ENCODE measurements around the gene UBE2V1.
"Not testable (repeated sequence)": the region's sequence is repeated elsewhere in the genome, so short reads cannot be mapped to it uniquely, and the experiment has no call there.

Gene UBE2V1

DNA sequence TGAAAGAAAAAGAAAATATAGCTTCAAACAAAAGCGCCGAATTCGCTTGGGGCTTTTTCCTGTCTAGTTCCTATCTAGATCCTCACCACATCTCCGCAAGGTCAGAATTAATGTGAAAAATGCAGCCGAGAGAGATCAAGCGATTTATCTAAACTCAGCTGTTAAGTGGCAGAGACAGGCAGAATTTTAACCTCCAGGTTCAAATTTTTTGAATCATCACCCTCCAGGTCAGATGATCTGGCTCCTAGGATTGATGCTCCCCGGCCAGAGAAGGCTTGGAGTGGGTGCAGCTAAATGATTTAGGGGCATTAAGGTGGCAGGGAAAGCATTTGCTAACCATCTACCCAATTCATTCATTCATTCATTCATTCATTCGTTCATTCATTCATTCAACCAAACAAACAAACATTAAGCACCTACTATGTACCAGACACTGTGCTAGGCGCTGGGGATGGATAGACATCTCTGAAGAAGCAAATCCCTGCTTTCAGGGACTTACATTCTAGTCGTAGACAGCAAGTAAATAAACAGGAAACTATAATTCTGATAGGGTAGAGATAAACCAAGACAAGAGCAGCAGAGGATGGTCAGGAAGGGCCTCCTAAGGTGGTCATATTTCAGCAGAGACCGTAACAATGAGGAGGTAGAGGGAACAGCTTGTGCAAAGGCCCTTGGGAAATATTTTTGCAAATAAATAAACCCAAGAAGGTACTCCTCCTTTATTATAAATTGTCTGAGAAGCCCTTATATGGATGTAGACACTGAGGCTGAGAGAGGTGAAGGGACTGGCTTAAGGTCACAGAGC, 672 bp upstream of the UBE2V1 start:
- no peak for DNase-seq

DNA sequence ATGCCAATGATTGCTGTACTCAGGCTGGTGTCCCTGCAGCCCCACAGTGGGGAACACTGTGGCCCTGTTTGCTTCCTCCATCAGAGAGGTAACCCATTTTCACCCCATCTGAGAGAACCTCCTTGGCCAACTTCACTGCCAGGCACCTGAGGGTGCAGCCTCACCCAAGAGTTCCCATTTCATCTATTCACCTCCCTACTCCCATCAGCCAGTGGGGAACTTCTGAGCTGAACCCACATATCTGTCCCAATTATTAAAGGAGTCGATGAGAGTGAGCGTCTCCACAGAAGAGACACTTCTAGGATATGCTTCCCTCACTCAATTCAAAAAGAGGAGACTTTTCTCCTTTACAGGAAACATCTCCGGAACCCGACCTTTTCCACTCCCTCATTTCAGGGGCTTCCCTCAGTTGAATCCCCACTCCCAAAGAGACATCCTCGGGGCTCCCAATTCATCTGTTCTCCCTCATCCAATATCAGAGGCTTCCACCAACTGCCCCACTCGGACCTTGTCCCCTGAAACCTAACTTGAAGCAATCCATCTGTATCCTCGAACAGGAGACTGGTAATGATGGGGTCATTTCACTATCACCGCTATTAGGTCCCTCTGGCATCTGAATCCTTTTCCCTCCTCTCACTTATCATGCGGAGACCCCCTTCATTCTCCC, 988 bp downstream of the UBE2V1 start:
- DNase-seq, result no peak

GRCh38 chr20:50111120-50111828, 1.7 kb downstream of the UBE2V1 start:
- no peak for DNase-seq

DNA sequence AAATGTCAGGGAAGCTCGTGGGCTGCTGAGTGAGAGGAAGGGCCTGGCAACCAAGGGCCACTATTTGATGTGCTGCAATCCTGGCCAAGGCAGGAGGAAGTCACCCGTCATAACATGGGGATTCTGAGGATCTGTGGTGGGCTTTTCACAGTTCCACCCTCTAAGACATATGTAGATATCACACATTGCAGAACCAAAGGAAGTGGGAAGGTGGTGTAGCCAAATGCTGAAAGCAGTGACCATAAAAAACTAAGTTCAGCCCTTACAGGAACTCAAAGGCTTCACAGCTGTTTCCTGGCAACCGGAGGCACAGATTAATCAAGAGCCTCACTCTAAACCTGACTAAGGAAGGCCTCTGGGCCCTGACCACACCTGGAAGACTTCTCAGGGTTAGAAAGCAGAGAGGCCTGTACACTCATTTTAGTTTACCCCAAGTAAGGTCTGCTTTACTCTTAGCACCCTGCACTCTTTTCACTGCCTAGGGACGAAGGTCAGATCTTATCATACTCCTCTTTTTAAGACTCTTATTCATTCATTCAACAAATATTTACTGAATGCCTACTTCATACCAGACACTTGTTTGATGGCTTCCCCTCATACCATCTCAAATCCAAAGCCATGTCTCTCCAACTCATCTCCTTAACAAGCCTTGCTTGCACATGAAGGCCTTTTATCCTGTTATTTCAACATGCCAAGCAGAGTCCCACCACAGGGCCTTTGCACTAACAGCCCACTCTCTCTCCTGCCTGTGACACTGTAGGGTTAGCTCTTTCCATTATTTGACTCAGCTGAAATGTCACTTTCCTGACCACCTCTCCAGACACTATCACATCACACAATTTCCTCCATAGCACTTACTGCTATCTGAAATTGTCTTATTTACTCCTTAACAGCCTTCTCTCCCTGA, 2.6 kb downstream of the UBE2V1 start:
- peak; percentile 57 to 74 for DNase-seq

- no peak for DNase-seq
These were observed 4.3 kb downstream of the UBE2V1 start for GRCh38 chr20:50108556-50109235.

DNA sequence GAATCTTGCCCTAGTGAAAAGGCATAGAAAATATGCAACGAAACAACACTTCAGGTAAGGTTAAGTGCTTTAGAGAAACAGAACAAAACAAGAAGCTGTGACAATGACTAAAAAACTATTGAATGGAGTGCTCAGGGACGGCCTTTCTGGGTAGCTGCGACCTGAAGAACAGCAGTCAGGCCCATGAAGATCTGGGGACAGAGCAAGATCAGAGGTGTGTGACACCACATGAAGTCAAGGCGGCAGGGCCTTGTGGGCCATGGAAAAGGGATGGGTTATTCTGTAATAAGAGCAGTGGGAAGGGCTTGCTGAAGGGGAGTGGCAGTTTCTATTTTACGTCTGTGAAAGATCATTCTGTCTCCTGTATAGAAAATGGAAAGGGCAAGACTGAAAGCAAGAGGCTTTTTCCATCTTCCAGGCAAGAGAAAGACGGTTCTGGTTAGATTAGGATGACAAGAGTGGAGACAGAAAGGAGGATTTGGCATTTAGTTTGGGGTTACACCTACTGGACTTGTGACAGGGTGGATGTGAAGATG, 5.1 kb downstream of the UBE2V1 start:
- no peak for DNase-seq

- no peak for DNase-seq
These were observed 5.8 kb downstream of the UBE2V1 start for GRCh38 chr20:50107086-50107660.

- DNase-seq, result not testable (repeated sequence)
These were observed 6.3 kb downstream of the UBE2V1 start for GRCh38 chr20:50106669-50107068.

DNA sequence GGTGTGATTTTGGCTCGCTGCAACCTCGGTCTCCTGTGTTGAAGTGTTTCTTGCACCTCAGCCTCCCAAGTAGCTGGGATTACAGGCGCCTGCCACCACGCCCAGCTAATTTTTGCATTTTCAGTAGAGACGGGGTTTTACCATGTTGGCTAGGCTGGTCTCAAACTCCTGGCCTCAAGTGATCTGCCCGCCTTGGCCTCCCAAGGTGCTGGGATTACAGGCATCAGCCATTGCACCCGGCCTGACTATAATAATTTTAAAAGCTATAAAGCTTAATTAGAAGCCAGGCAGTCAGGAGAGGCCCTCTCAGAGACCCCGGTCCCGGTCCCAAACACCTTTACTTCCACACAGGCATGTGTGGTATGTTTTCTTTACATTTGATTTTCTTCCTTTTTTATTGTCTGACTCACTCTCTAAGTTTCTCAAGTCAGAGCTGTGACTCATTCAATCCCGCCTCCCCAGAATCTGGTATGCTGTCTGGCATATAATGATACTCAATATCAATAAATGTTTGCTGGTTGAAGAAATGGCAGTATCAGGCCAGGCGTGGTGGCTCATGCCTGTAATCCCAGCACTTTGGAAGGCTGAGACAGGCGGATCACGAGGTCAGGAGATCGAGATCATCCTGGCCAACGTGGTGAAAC, 9.4 kb downstream of the UBE2V1 start:
- not testable (repeated sequence) for DNase-seq

DNA sequence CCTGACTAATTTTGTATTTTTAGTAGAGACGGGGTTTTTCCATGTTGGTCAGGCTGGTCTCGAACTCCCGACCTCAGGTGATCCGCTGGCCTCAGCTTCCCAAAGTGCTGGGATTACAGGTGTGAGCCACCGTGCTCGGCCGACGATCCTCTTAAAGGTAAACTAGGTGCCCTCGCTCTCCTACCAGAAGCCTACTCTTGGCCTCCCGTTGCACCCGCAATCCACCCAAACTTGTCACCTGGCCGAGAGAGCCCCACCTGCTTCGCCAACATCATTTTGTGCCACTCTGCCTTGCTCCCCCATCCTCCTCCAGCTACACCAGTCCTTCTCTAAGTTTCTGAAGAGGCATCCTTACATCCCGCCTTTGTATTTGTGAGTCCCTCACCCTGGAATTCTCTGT, 10.4 kb downstream of the UBE2V1 start:
- DNase-seq, result not testable (repeated sequence)

- DNase-seq, result no peak
These were observed 11.1 kb downstream of the UBE2V1 start for GRCh38 chr20:50101887-50102286.

DNA sequence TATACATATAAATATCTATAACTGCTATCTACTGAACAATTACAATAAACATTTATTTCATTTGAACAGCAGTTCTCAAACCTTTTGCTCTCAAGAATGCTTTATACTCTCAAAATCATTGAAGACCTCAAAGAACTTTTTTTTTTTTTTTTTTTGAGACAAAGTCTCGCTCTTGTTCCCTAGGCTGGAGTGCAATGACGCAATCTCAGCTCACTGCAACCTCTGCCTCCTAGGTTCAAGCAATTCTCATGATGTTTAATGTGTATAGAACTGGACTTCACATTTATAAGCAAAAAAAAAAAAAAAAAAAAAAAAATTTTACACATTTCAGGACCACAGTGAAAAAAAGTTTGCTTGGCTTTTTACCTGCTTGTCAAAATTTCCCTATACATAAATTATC, 11.7 kb downstream of the UBE2V1 start:
- DNase-seq, result no peak

- DNase-seq, result no peak
These were observed 12.4 kb downstream of the UBE2V1 start for GRCh38 chr20:50100552-50100951.

DNA sequence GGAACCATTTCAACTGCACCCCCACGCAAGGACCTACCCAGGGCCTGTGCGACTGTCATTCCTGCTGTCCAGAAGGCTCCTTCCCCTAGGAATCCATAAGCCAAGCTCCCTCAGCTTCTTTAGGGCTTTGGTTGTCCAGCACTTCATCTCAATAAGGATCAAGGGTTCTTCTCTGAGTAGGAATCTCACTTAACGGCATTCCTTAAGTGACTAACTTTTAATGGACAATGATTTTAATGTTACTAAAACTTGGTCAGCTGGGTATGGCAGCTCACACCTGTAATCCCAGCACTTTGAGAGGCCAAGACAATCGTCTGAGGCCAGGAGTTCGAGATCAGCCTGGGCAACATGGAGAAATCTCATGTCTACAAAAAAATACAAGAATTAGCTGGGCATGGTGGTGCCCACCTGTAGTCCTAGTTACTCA, 13.4 kb downstream of the UBE2V1 start:
- no peak for DNase-seq

DNA sequence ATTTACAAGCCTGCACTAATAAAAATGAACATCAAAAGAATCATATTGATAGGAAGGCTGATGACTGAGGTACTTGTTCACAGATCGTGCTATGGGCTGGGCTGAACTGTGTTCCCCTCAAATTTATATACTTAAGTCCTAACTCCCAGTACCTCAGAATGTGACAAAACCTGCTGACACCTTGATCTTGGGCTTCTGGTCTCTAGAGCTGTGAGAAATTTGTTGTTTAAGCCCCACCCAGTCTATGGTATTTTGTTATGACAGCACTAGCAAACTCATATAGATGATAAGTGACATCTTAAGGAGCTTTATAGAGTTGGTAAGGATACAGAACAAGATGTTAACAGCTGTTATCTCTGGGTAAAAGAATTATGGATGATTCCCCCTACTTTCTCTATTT, 13.8 kb downstream of the UBE2V1 start:
- DNase-seq, result no peak

DNA sequence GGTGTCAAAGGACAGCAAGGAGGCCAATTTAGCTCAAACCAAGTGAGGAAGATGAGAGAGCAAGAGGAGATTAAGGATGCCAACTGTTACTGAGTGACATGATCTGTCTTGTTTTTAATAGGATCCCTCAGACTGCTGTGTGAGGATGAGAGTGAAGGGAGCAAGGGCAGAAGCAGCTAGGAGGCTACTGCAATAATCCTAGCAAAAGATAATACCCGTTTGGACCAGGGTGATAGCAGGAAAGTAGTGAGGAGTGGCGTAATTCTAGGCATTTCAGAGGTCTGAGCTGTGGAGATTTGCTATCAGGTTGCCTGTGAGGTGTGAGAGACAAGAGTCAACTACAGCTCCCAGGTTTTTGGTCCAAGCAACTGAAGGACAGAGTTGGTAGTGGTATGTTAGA, 14.7 kb downstream of the UBE2V1 start:
- no peak for DNase-seq

DNA sequence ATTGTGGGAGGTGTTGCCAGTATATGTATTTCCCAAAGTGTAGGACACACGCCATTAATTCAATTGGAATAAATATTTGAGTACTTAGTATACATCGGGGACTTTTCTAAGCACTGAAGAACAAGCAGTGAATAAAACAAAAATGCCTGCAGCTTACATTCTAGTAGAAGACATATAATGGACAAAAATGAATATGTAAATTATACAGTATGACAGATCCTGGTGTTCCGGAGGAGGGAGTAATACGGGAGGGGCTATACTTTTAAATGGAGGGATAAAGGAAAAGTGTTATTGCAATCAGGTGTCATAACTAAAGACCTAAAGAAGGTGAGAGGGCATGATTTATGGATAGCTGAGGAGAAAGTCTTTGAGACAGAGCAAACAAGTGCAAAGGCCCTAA, 15.1 kb downstream of the UBE2V1 start:
- DNase-seq, result no peak

DNA sequence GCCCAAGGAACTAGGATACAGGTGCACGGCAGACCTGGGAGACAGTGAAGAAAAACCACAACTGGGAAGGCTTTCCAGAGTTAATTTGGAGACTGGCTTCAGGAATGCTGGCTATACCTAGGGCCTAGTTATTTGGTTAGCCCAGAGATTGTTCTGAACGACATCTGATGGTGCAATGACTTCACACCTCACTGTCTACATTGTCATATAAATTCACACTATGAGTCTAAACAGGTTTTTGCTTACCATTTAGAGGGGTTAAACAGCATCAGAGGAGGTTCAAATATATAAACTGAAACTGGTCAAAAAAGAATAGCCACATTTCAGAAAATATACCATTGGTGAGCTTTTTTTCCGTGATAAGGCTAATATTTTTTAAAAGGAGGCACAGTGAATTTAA, 16.7 kb downstream of the UBE2V1 start:
- no peak for DNase-seq

DNA sequence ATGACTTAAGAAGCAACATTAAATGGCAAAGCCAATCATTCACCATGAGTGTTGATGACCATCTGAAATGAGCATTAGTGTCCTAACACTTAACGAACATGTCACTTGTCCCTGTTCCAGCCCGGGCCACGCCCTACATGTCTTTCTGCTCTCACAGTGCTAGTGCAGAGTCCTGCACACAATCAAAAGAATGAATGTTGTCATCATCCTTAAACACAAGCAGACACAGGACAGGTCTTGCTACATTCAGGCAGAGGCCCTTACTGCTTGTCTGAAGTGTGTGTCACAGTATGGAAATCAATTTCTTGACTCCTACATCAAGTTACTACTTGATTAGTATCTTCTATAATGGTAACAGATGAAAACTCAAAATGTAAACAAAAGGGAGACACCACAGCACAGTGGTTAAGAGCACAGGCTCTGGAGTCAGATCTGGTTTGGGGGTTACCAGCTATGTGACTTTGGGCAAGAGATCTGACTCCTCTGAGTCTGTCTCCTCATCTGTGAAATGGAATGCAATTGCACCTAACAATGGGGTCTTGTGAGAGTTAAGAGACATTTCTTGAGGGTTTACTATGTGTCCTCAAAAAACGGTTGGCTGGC, 17.4 kb downstream of the UBE2V1 start:
- no peak for DNase-seq

- DNase-seq, result no peak
These were observed 18.4 kb downstream of the UBE2V1 start for GRCh38 chr20:50094522-50094921.

- DNase-seq, result no peak
These were observed 19.7 kb downstream of the UBE2V1 start for GRCh38 chr20:50093240-50093639.

Measured in CD4-positive, alpha-beta T cell treated with Interferon alpha-2 for 1 hour (primary cell).